GM12801 (cell line): ENCODE data around the gene ADD1.

Source experiments
- CTCF ChIP-seq: IDR thresholded peaks from one replicate; pipeline ENCODE4 v1.5.1; 2011; ENCODE audit warnings: control low read depth; ENCODE audit not compliant: insufficient read length; ENCODE audit errors: extremely low read depth

The ADD1 gene

DNA sequence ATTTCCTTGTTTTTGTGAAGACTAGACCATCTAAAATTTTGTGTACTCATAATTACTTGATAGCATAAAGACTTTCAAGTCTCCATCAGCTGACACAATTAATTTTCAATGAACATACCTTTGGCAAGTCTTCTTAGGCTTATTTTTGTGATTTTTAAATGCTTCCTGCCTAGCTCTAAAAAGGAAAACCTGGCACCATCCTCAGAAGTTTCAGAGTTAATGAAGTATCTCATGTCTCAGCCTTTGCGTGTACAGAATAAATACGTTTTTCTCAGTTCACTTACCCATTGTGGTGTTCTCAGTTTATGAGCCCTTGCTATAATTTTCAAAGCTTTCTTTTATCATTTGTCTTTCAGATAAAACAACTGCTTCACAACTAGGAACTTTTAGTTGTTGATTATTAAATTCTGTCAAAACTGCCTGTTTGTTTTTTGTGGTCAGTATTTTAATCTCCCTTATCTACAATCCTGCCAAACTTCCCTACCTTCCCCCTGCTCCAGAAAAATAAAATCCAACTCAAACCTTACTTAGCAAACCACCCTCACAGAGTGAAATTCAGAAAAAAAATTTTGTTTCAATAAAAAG lies 21.6 kb downstream of the ADD1 start:
- TF ChIP-seq CTCF: no peak

GRCh38 chr4:2866160-2866861 lies 22.7 kb downstream of the ADD1 start:
- no peak for TF ChIP-seq CTCF

DNA sequence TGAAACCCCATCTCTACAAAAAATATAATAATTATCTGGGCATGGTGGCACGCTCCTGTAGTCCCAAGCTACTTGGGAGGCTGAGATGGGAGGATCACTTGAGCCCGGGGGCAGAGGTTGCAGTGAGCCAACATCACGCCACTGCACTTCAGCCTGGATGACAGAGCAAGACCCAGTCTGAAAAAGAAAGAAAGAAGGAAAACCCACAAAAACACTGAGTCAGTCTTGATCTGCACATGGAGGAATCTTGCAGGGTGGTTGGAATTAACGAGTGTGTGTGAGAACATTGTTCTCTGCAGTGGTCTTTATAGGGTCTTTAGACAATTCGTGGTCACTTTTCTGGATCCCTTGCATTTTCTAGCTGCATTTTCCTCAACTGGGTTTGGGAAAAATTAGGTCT lies 23.2 kb downstream of the ADD1 start:
- no peak for TF ChIP-seq CTCF

GRCh38 chr4:2867758-2868491 lies 24.3 kb downstream of the ADD1 start:
- no peak for TF ChIP-seq CTCF

- TF ChIP-seq CTCF: no peak
Observed at GRCh38 chr4:2868877-2869487, 25.3 kb downstream of the ADD1 start.

DNA sequence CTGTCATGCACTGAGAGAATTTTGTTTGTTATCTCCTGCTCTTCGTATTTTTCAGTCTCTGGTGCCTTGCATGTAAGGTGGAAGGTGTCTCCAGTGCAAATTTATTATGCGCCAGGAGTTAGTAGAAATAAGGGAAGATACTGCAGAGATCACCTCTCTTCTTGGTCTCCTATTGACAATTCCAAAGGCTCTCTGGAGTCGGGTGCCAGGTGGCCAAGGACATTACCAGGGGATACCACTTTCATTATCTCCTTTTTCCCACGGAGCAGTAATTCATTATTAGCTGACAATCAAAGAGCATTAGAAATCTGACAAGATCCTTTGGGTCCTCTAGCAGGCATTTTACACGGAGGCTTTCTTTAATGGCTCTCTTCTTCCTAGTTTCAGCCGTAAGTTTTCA lies 26.0 kb downstream of the ADD1 start:
- no peak for TF ChIP-seq CTCF

DNA sequence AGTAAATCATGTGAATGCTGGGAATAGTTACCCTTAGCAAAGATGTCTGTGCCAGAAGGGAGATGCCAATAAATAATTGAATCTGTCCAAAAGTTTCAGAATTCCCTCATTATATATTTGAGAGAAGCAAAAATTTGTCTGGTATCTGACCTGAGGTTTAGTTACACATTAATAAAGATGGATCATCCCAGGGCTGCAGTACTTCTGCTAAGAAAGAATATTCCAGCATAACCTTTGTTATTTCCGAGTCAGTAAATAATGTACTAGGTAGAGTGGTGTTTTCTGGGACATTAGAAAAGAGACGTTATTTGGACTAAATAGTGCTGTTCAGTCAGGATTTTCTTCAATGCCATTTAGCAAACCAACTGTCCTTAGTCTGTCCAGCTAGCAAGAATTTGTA lies 26.4 kb downstream of the ADD1 start:
- TF ChIP-seq CTCF: no peak
